K562 (cell line): ENCODE measurements around the gene KCTD15. TPM values are rescaled to one million over a fixed set of nuclear protein-coding genes. Genes with fewer than 3 reads are reported as not detected.

Experiments used
- ATAC-seq: fragments of 200-7000 bp; cut with Tn5 transposase; 3 replicates; pipeline ENCODE4 v1.9.1; 2020; ENCODE audit warnings: moderate library complexity
- BruUV-seq: library from RNA; stranded (reverse); fragments of 400-500 nt; replicated peaks from 2 replicates; lab custom pipeline; 2021; lab: Mats Ljungman, UMichigan
- CTCF ChIA-PET: fragments of 300-600 bp; formaldehyde crosslinking; extraction: SDS; loops from one replicate; lab custom pipeline; 2021; ENCODE audit warnings: low intra/inter-chr PET ratio; lab: Yijun Ruan, JAX
- POLR2A ChIA-PET: fragments of 300-600, 350-650 bp; sonication (Branson Sonifier 250); formaldehyde crosslinking; extraction: SDS; loops from one replicate; lab custom pipeline; 2021; ENCODE audit warnings: antibody characterized with exemption, inconsistent platforms; lab: Yijun Ruan, JAX
- DNase-seq, 4 experiments: peaks; one replicate each; pipeline versions ENCODE4 v3.0.0 to v3.0.0-alpha.2; 2011 to 2018; ENCODE audit warnings: low spot score in 3 of 4, mixed read lengths in 3 of 4; ENCODE audit errors: extremely low read depth in 1 of 4
- FAIRE-seq: peaks from 2 replicates; lab custom pipeline; 2011; peaks lifted over from hg19 to GRCh38; lab: Jason Lieb, UNC
- H2AFZ ChIP-seq: 2 replicates; pipeline ENCODE4 v1.6.0; 2011; ENCODE audit warnings: low read depth, low read length, control low read depth, inconsistent platforms
- H3K27ac ChIP-seq: fragments of 200-600 bp; 3 replicates; pipeline ENCODE4 v1.8.0; 2011; ENCODE audit warnings: low read depth, mild to moderate bottlenecking, control low read depth, inconsistent platforms, low read length, moderate library complexity, mixed read lengths; ENCODE audit errors: extremely low read depth
- H3K27me3 ChIP-seq, 2 experiments: fragments of 300-600 bp in 1 of 2; 2 replicates in 1 of 2; 3 replicates in 1 of 2; pipeline versions ENCODE4 v1.6.0 to v1.8.0; 2011; ENCODE audit warnings: inconsistent platforms in 2 of 2, low read length in 2 of 2, mild to moderate bottlenecking in 1 of 2, mixed read lengths in 1 of 2, moderate library complexity in 1 of 2; ENCODE audit not compliant: control insufficient read depth in 2 of 2, insufficient read depth in 2 of 2
- H3K36me3 ChIP-seq: fragments of 300-600 bp; 3 replicates; pipeline ENCODE4 v1.8.0; 2011; ENCODE audit warnings: mild to moderate bottlenecking, low read length, inconsistent platforms; ENCODE audit not compliant: control insufficient read depth, insufficient read depth
- H3K4me1 ChIP-seq, 2 experiments: fragments of 200-600 bp in 1 of 2; replicated peaks in 1 of 2; 2 replicates in 1 of 2; 3 replicates in 1 of 2; pipeline versions ENCODE4 v1.5.1 to v1.8.0; 2011; ENCODE audit warnings: inconsistent platforms in 2 of 2, low read length in 2 of 2, mild to moderate bottlenecking in 1 of 2, mixed read lengths in 1 of 2, moderate library complexity in 1 of 2; ENCODE audit not compliant: control insufficient read depth in 2 of 2, insufficient read depth in 2 of 2
- H3K4me2 ChIP-seq: 2 replicates; pipeline ENCODE4 v1.6.1; 2011; ENCODE audit warnings: low read length, control low read depth, inconsistent platforms, mixed read lengths; ENCODE audit not compliant: insufficient read depth
- H3K4me3 ChIP-seq: fragments of 200-600 bp; sonication (generic), shearing (Covaris generic); 2 replicates; pipeline ENCODE4 v1.5.1; 2016; ENCODE audit warnings: control low read depth, inconsistent platforms
- H3K79me2 ChIP-seq: fragments of 200-600 bp; 3 replicates; pipeline ENCODE4 v1.8.0; 2011; ENCODE audit warnings: low read length, inconsistent platforms; ENCODE audit not compliant: control insufficient read depth, insufficient read depth
- H3K9ac ChIP-seq, 2 experiments: 2 replicates each; pipeline versions ENCODE4 v1.6.0 to v1.6.1; 2011; ENCODE audit warnings: low read depth in 2 of 2, low read length in 2 of 2, control low read depth in 1 of 2, inconsistent platforms in 1 of 2, mild to moderate bottlenecking in 1 of 2, mixed read lengths in 1 of 2; ENCODE audit not compliant: insufficient read depth in 1 of 2
- H3K9me1 ChIP-seq: one replicate; pipeline ENCODE4 v1.6.0; 2011; ENCODE audit warnings: inconsistent platforms, mild to moderate bottlenecking, low read length, moderate library complexity; ENCODE audit not compliant: control insufficient read depth, insufficient read depth
- H3K9me3 ChIP-seq: replicated peaks from 2 replicates; pipeline ENCODE4 v1.5.1; 2011; ENCODE audit warnings: low read depth, low read length, inconsistent platforms; ENCODE audit not compliant: control insufficient read depth, insufficient read depth
- H4K20me1 ChIP-seq: replicated peaks from 2 replicates; pipeline ENCODE4 v1.6.1; 2011; ENCODE audit warnings: low read length, inconsistent platforms, mixed read lengths; ENCODE audit not compliant: control insufficient read depth, insufficient read depth
- ASH1L ChIP-seq: fragments of 450-650 bp; IDR thresholded peaks from 2 replicates; pipeline ENCODE4 v1.6.1; 2018; ENCODE audit warnings: borderline replicate concordance, mild to moderate bottlenecking, low read depth; ENCODE audit not compliant: partially characterized antibody
- BCOR ChIP-seq: fragments of 450-650 bp; IDR thresholded peaks from 2 replicates; pipeline ENCODE4 v1.6.1; 2016
- BRD9 ChIP-seq: fragments of 450-650 bp; IDR thresholded peaks from 2 replicates; pipeline ENCODE4 v1.6.1; 2018; ENCODE audit warnings: low read depth; ENCODE audit not compliant: partially characterized antibody
- CREBBP ChIP-seq: IDR thresholded peaks from one replicate; pipeline ENCODE4 v1.6.1; 2012; ENCODE audit warnings: low read depth, mild to moderate bottlenecking, control low read depth, inconsistent platforms, low read length
- ELF1 ChIP-seq: fragments of 200-800 bp; sonication (Bioruptor generic); IDR thresholded peaks from 2 replicates; pipeline ENCODE4 v1.6.1; 2016; ENCODE audit warnings: missing genetic modification characterization, missing compliant biosample characterization
- FOXJ2 ChIP-seq: fragments of 200-800 bp; sonication (Bioruptor generic); IDR thresholded peaks from 2 replicates; pipeline ENCODE4 v1.6.1; 2016; ENCODE audit warnings: missing genetic modification characterization, missing compliant biosample characterization
- HOXB6 ChIP-seq: fragments of 250-450 bp; sonication (Bioruptor Pico); IDR thresholded peaks from 2 replicates; pipeline ENCODE4 v1.5.1; 2022; ENCODE audit warnings: mild to moderate bottlenecking, borderline replicate concordance
- LEF1 ChIP-seq: fragments of 450-650 bp; IDR thresholded peaks from 2 replicates; pipeline ENCODE4 v1.6.1; 2016; ENCODE audit warnings: mild to moderate bottlenecking
- MED1 ChIP-seq: sonication (generic); formaldehyde crosslinking; IDR thresholded peaks from 2 replicates; pipeline ENCODE4 v1.8.1; 2023; ENCODE audit warnings: missing genetic modification reagents, borderline replicate concordance
- NR2F6 ChIP-seq: fragments of 450-650 bp; formaldehyde crosslinking; IDR thresholded peaks from 2 replicates; pipeline ENCODE4 v1.4.0; 2020; ENCODE audit warnings: mild to moderate bottlenecking
- ZNF431 ChIP-seq: sonication (generic); formaldehyde crosslinking; IDR thresholded peaks from 2 replicates; pipeline ENCODE4 v1.8.0; 2022; ENCODE audit warnings: mild to moderate bottlenecking, missing genetic modification reagents
- ZNF444 ChIP-seq: fragments of 250-450 bp; sonication (Bioruptor Pico); IDR thresholded peaks from 2 replicates; pipeline ENCODE4 v1.4.0; 2020; ENCODE audit warnings: mild to moderate bottlenecking, moderate library complexity
- ZNF696 ChIP-seq: fragments of 250-450 bp; sonication (Bioruptor Pico); conservative IDR thresholded peaks from 2 replicates; pipeline ENCODE4 v1.4.0; 2020; ENCODE audit warnings: mild to moderate bottlenecking, moderate library complexity
- WGBS: fragments of 100-300 bp; shearing (Covaris generic); methylation state at CpG from one replicate; pipeline ENCODE4 v1.1.6; 2016; ENCODE audit warnings: low coverage, mixed read lengths; ENCODE audit not compliant: insufficient coverage; ENCODE audit errors: missing lambda C conversion rate; 5-methylcytosine and 5-hydroxymethylcytosine counted together
- in situ Hi-C: fragments of 300-500 bp; cut with MboI; formaldehyde crosslinking; loops from 4 replicates; pipeline ENCODE4 v1.15.0; 2018; ENCODE audit warnings: inconsistent platforms, mixed read lengths
- intact Hi-C: fragments of 100-400 bp; cut with micrococcal nuclease; formaldehyde crosslinking; loops from 2 replicates; pipeline ENCODE4 v1.14.2; 2022
- polyA plus RNA-seq, 8 experiments: library from polyadenylated mRNA; depleted of rRNA in 4 of 8; stranded (reverse) in 5 of 8; unstranded in 3 of 8; fragments of >200 nt; fragmentation: Nextera tagmentation in 2 of 8; fragmentation: Illumina TruSeq in 1 of 8; extraction: Ambion mirVana in 2 of 8; extraction: Trizol in 1 of 8; gene quantifications; 2 replicates each; pipeline versions ENCODE4 v1.2.1 to v1.2.3, GENCODE V29; 2011 to 2014; ENCODE audit warnings: inconsistent platforms in 1 of 8, missing spikeins in 1 of 8
- total RNA-seq, 7 experiments: library from RNA; depleted of rRNA in 6 of 7; stranded (reverse); fragments of >200 nt in 6 of 7; fragmentation: Illumina TruSeq in 2 of 7; extraction: Trizol in 2 of 7; gene quantifications; 2 replicates each; pipeline versions ENCODE4 v1.2.1 to v1.2.3, GENCODE V29; 2011 to 2021; ENCODE audit warnings: low replicate concordance in 1 of 7
- TF ChIP-seq, protein P1 (sequence below): fragments of 250-450 bp; sonication (Bioruptor Pico); IDR thresholded peaks from 2 replicates; pipeline ENCODE4 v1.5.0; 2020; ENCODE audit warnings: mild to moderate bottlenecking, borderline replicate concordance
- TF ChIP-seq, protein P2 (sequence below), 2 experiments: IDR thresholded peaks in 1 of 2; conservative IDR thresholded peaks in 1 of 2; 2 replicates each; pipeline ENCODE4 v1.6.1; 2016; ENCODE audit warnings: low read depth in 2 of 2, mild to moderate bottlenecking in 1 of 2, missing compliant biosample characterization in 1 of 2, missing genetic modification characterization in 1 of 2, moderate library complexity in 1 of 2
- TF ChIP-seq, protein P3 (sequence below): fragments of 250-450 bp; sonication (Bioruptor Pico); IDR thresholded peaks from 2 replicates; pipeline ENCODE4 v1.6.1; 2021; ENCODE audit warnings: mild to moderate bottlenecking

The KCTD15 gene
- total and polyA plus RNA-seq, 9 of the 15 experiments (the other 6 are each of a cell fraction or from before 2014, with no cell fraction given) = 1.7 to 49.0 (median 11.8) TPM

DNA sequence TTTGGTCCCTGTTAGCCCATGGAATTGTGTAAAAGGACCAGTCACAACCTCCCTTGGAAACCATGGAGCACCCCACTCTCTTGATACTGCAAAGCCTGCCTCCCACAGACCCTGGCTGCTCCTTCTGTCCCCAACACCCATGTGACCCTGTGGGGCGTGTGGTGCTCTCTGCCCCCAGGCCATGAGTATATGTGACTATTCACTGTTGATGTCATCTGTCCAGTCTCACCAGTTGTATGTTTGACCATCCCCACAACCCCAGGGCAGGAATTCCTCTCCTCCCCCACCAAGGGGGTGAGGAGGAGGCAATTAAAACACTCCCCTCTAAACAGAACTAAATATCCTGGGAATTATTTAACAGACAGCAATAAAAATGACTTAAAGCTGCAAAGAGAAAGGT lies 35.2 kb downstream of the KCTD15 start (continued):
- TF ChIP-seq ASH1L = no peak
- no peak for TF ChIP-seq CREBBP
- no peak for TF ChIP-seq ZNF696 (CRISPR knock-in tag)
- TF ChIP-seq HOXB6 (CRISPR knock-in tag) = no peak

DNA sequence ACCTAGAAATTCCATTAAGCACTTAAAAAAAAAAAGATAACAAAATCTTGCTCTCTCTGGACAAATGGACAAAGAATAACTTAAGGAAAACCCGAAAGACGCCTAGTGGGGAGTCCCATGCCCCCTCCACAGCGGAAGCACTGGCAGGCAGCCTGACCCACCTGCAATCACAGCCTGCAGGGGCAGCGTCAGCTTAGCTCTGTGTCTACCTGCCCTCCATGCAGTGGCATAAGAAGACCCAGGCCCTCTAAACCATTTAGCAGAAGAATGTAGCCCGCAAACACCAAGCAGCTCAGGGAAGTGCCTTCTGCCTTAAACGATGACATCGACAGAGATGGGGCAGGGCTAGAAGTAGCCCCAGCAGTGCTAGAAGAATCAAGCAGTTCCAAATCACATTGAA lies 36.0 kb downstream of the KCTD15 start:
- in situ Hi-C loops = no loop called here
- TF ChIP-seq, protein P1, sequence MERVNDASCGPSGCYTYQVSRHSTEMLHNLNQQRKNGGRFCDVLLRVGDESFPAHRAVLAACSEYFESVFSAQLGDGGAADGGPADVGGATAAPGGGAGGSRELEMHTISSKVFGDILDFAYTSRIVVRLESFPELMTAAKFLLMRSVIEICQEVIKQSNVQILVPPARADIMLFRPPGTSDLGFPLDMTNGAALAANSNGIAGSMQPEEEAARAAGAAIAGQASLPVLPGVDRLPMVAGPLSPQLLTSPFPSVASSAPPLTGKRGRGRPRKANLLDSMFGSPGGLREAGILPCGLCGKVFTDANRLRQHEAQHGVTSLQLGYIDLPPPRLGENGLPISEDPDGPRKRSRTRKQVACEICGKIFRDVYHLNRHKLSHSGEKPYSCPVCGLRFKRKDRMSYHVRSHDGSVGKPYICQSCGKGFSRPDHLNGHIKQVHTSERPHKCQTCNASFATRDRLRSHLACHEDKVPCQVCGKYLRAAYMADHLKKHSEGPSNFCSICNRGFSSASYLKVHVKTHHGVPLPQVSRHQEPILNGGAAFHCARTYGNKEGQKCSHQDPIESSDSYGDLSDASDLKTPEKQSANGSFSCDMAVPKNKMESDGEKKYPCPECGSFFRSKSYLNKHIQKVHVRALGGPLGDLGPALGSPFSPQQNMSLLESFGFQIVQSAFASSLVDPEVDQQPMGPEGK (CRISPR knock-in tag) = no peak
- TF ChIP-seq, protein P2, sequence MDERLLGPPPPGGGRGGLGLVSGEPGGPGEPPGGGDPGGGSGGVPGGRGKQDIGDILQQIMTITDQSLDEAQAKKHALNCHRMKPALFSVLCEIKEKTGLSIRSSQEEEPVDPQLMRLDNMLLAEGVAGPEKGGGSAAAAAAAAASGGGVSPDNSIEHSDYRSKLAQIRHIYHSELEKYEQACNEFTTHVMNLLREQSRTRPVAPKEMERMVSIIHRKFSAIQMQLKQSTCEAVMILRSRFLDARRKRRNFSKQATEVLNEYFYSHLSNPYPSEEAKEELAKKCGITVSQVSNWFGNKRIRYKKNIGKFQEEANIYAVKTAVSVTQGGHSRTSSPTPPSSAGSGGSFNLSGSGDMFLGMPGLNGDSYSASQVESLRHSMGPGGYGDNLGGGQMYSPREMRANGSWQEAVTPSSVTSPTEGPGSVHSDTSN (CRISPR knock-in tag; IDR thresholded peaks at IDR 0.05; ENCODE audit: low read depth) = no peak
- TF ChIP-seq, protein P2 (tag; conservative IDR thresholded peaks at IDR 0.05; ENCODE audit: low read depth) = no peak
- TF ChIP-seq MED1 (CRISPR knock-in tag) (no peak), LEF1 (no peak), NR2F6 (CRISPR knock-in tag) (no peak), FOXJ2 (tag) (no peak), BCOR (no peak), ZNF444 (CRISPR knock-in tag) (no peak), ELF1 (tag) (no peak), ZNF431 (CRISPR knock-in tag) (no peak), BRD9 (no peak)
- TF ChIP-seq, protein P3, sequence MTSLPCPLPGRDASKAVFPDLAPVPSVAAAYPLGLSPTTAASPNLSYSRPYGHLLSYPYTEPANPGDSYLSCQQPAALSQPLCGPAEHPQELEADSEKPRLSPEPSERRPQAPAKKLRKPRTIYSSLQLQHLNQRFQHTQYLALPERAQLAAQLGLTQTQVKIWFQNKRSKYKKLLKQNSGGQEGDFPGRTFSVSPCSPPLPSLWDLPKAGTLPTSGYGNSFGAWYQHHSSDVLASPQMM = no peak

More for the DNA sequence above, 36.0 kb downstream of the KCTD15 start:
- Histone ChIP-seq H3K9me1 (no peaks in the 10 kb centered on the region), H3K79me2 (no peaks in the 10 kb centered on the region), H3K4me2 (no peak overlapping the region), H3K36me3 (no peaks in the 10 kb centered on the region), H3K9ac (no peak overlapping the region), H4K20me1 (no peaks in the 10 kb centered on the region), H3K27me3 (peaks cover 7 to 31% of the 10 kb centered on the region in 2 experiments; a peak in 4 of 5 replicates), H3K27ac (no peak overlapping the region), H2AFZ (no peak overlapping the region), H3K4me1 (no peaks in the 10 kb centered on the region), H3K4me3 (no peak overlapping the region), H3K9me3 (no peaks in the 10 kb centered on the region)
- no TSS peak for BruUV-seq
- DNase-seq (no peak), FAIRE-seq (no peak), ATAC-seq (no peak)
- ChIA-PET POLR2A (interaction anchor here (0.6 kb wide), 1 partner anchor 59 kb away, joined by 3 read pairs; no protein-coding TSS in a partner anchor), CTCF (no interaction called here)
- WGBS = 9% methylated on average over 7 of the region's 7 CpGs
- intact Hi-C loops = no loop called here
